K562 (cell line): ENCODE results near the gene CELF4. TPM values are rescaled to one million over a fixed set of nuclear protein-coding genes. Genes with fewer than 3 reads are reported as not detected.

Experiments used
- ATAC-seq: fragments of 200-7000 bp; cut with Tn5 transposase; 3 replicates; pipeline ENCODE4 v1.9.1; 2020; ENCODE audit warnings: moderate library complexity
- BruUV-seq: library from RNA; stranded (reverse); fragments of 400-500 nt; replicated peaks from 2 replicates; lab custom pipeline; 2021; lab: Mats Ljungman, UMichigan
- CTCF ChIA-PET: fragments of 300-600 bp; formaldehyde crosslinking; extraction: SDS; loops from one replicate; lab custom pipeline; 2021; ENCODE audit warnings: low intra/inter-chr PET ratio; lab: Yijun Ruan, JAX
- POLR2A ChIA-PET: fragments of 300-600, 350-650 bp; sonication (Branson Sonifier 250); formaldehyde crosslinking; extraction: SDS; loops from one replicate; lab custom pipeline; 2021; ENCODE audit warnings: antibody characterized with exemption, inconsistent platforms; lab: Yijun Ruan, JAX
- DNase-seq, 4 experiments: peaks; one replicate each; pipeline versions ENCODE4 v3.0.0 to v3.0.0-alpha.2; 2011 to 2018; ENCODE audit warnings: low spot score in 3 of 4, mixed read lengths in 3 of 4; ENCODE audit errors: extremely low read depth in 1 of 4
- FAIRE-seq: peaks from 2 replicates; lab custom pipeline; 2011; peaks lifted over from hg19 to GRCh38; lab: Jason Lieb, UNC
- H2AFZ ChIP-seq: 2 replicates; pipeline ENCODE4 v1.6.0; 2011; ENCODE audit warnings: low read depth, low read length, control low read depth, inconsistent platforms
- H3K27ac ChIP-seq: fragments of 200-600 bp; 3 replicates; pipeline ENCODE4 v1.8.0; 2011; ENCODE audit warnings: low read depth, mild to moderate bottlenecking, control low read depth, inconsistent platforms, low read length, moderate library complexity, mixed read lengths; ENCODE audit errors: extremely low read depth
- H3K27me3 ChIP-seq, 2 experiments: fragments of 300-600 bp in 1 of 2; 2 replicates in 1 of 2; 3 replicates in 1 of 2; pipeline versions ENCODE4 v1.6.0 to v1.8.0; 2011; ENCODE audit warnings: inconsistent platforms in 2 of 2, low read length in 2 of 2, mild to moderate bottlenecking in 1 of 2, mixed read lengths in 1 of 2, moderate library complexity in 1 of 2; ENCODE audit not compliant: control insufficient read depth in 2 of 2, insufficient read depth in 2 of 2
- H3K36me3 ChIP-seq: fragments of 300-600 bp; 3 replicates; pipeline ENCODE4 v1.8.0; 2011; ENCODE audit warnings: mild to moderate bottlenecking, low read length, inconsistent platforms; ENCODE audit not compliant: control insufficient read depth, insufficient read depth
- H3K4me1 ChIP-seq, 2 experiments: fragments of 200-600 bp in 1 of 2; replicated peaks in 1 of 2; 2 replicates in 1 of 2; 3 replicates in 1 of 2; pipeline versions ENCODE4 v1.5.1 to v1.8.0; 2011; ENCODE audit warnings: inconsistent platforms in 2 of 2, low read length in 2 of 2, mild to moderate bottlenecking in 1 of 2, mixed read lengths in 1 of 2, moderate library complexity in 1 of 2; ENCODE audit not compliant: control insufficient read depth in 2 of 2, insufficient read depth in 2 of 2
- H3K4me2 ChIP-seq: 2 replicates; pipeline ENCODE4 v1.6.1; 2011; ENCODE audit warnings: low read length, control low read depth, inconsistent platforms, mixed read lengths; ENCODE audit not compliant: insufficient read depth
- H3K4me3 ChIP-seq: fragments of 200-600 bp; sonication (generic), shearing (Covaris generic); 2 replicates; pipeline ENCODE4 v1.5.1; 2016; ENCODE audit warnings: control low read depth, inconsistent platforms
- H3K79me2 ChIP-seq: fragments of 200-600 bp; 3 replicates; pipeline ENCODE4 v1.8.0; 2011; ENCODE audit warnings: low read length, inconsistent platforms; ENCODE audit not compliant: control insufficient read depth, insufficient read depth
- H3K9ac ChIP-seq, 2 experiments: 2 replicates each; pipeline versions ENCODE4 v1.6.0 to v1.6.1; 2011; ENCODE audit warnings: low read depth in 2 of 2, low read length in 2 of 2, control low read depth in 1 of 2, inconsistent platforms in 1 of 2, mild to moderate bottlenecking in 1 of 2, mixed read lengths in 1 of 2; ENCODE audit not compliant: insufficient read depth in 1 of 2
- H3K9me1 ChIP-seq: one replicate; pipeline ENCODE4 v1.6.0; 2011; ENCODE audit warnings: inconsistent platforms, mild to moderate bottlenecking, low read length, moderate library complexity; ENCODE audit not compliant: control insufficient read depth, insufficient read depth
- H3K9me3 ChIP-seq: replicated peaks from 2 replicates; pipeline ENCODE4 v1.5.1; 2011; ENCODE audit warnings: low read depth, low read length, inconsistent platforms; ENCODE audit not compliant: control insufficient read depth, insufficient read depth
- H4K20me1 ChIP-seq: replicated peaks from 2 replicates; pipeline ENCODE4 v1.6.1; 2011; ENCODE audit warnings: low read length, inconsistent platforms, mixed read lengths; ENCODE audit not compliant: control insufficient read depth, insufficient read depth
- CHD2 ChIP-seq: IDR thresholded peaks from 2 replicates; pipeline ENCODE4 v1.6.1; 2011; ENCODE audit warnings: low read depth, low read length
- CREBBP ChIP-seq: IDR thresholded peaks from one replicate; pipeline ENCODE4 v1.6.1; 2012; ENCODE audit warnings: low read depth, mild to moderate bottlenecking, control low read depth, inconsistent platforms, low read length
- ESRRB ChIP-seq: fragments of 250-450 bp; sonication (Bioruptor Pico); IDR thresholded peaks from 2 replicates; pipeline ENCODE4 v1.5.0; 2020; ENCODE audit warnings: mild to moderate bottlenecking, moderate library complexity, borderline replicate concordance
- FOXP1 ChIP-seq: sonication (generic); formaldehyde crosslinking; IDR thresholded peaks from 2 replicates; pipeline ENCODE4 v1.8.0; 2022; ENCODE audit warnings: mild to moderate bottlenecking, missing genetic modification reagents
- FUS ChIP-seq: fragments of 200-400 bp; formaldehyde crosslinking; optimal IDR thresholded peaks from 2 replicates; pipeline ENCODE3; 2017; ENCODE audit warnings: low read depth, low read length
- ILK ChIP-seq: fragments of 450-650 bp; IDR thresholded peaks from 2 replicates; pipeline ENCODE4 v1.6.1; 2016; ENCODE audit warnings: missing genetic modification characterization, low read depth, mild to moderate bottlenecking, missing compliant biosample characterization, moderate library complexity, borderline replicate concordance
- MAFF ChIP-seq: IDR thresholded peaks from 2 replicates; pipeline ENCODE4 v1.6.1; 2012; ENCODE audit warnings: low read length, improper control_type of control experiment
- PHF21A ChIP-seq: fragments of 450-650 bp; IDR thresholded peaks from 2 replicates; pipeline ENCODE4 v1.6.1; 2017; ENCODE audit warnings: low read depth, borderline replicate concordance
- POLR2B ChIP-seq: fragments of 450-650 bp; IDR thresholded peaks from 2 replicates; pipeline ENCODE4 v1.6.1; 2018; ENCODE audit warnings: low read depth; ENCODE audit not compliant: partially characterized antibody
- RAD21 ChIP-seq, 2 experiments: fragments of 250-450 bp in 1 of 2; fragments of 450-650 bp in 1 of 2; sonication (Bioruptor Pico) in 1 of 2; formaldehyde crosslinking in 1 of 2; IDR thresholded peaks in 1 of 2; conservative IDR thresholded peaks in 1 of 2; 2 replicates each; pipeline versions ENCODE4 v1.4.0 to v1.8.0; 2020 to 2022; ENCODE audit warnings: mild to moderate bottlenecking in 2 of 2, moderate library complexity in 1 of 2
- RB1 ChIP-seq: fragments of 450-650 bp; IDR thresholded peaks from 2 replicates; pipeline ENCODE4 v1.6.1; 2017; ENCODE audit warnings: low read depth, mild to moderate bottlenecking
- SIX5 ChIP-seq, 2 experiments: IDR thresholded peaks; 2 replicates each; pipeline ENCODE4 v1.6.1; 2011; ENCODE audit warnings: low read length in 2 of 2, borderline replicate concordance in 1 of 2, low read depth in 1 of 2, mild to moderate bottlenecking in 1 of 2, moderate library complexity in 1 of 2; ENCODE audit not compliant: insufficient read depth in 1 of 2
- SMAD1 ChIP-seq: fragments of 150-350 bp; IDR thresholded peaks from 2 replicates; pipeline ENCODE4 v1.6.1; 2014; ENCODE audit warnings: low read length, low read depth; ENCODE audit not compliant: partially characterized antibody
- YBX1 ChIP-seq: fragments of 450-650 bp; IDR thresholded peaks from 2 replicates; pipeline ENCODE4 v1.7.1; 2016; ENCODE audit warnings: mild to moderate bottlenecking
- ZNF764 ChIP-seq: fragments of 250-450 bp; sonication (Bioruptor Pico); IDR thresholded peaks from 2 replicates; pipeline ENCODE4 v1.4.0; 2020; ENCODE audit warnings: low read depth, mild to moderate bottlenecking, moderate library complexity
- WGBS: fragments of 100-300 bp; shearing (Covaris generic); methylation state at CpG from one replicate; pipeline ENCODE4 v1.1.6; 2016; ENCODE audit warnings: low coverage, mixed read lengths; ENCODE audit not compliant: insufficient coverage; ENCODE audit errors: missing lambda C conversion rate; 5-methylcytosine and 5-hydroxymethylcytosine counted together
- in situ Hi-C: fragments of 300-500 bp; cut with MboI; formaldehyde crosslinking; loops from 4 replicates; pipeline ENCODE4 v1.15.0; 2018; ENCODE audit warnings: inconsistent platforms, mixed read lengths
- intact Hi-C: fragments of 100-400 bp; cut with micrococcal nuclease; formaldehyde crosslinking; loops from 2 replicates; pipeline ENCODE4 v1.14.2; 2022
- polyA plus RNA-seq, 8 experiments: library from polyadenylated mRNA; depleted of rRNA in 4 of 8; stranded (reverse) in 5 of 8; unstranded in 3 of 8; fragments of >200 nt; fragmentation: Nextera tagmentation in 2 of 8; fragmentation: Illumina TruSeq in 1 of 8; extraction: Ambion mirVana in 2 of 8; extraction: Trizol in 1 of 8; gene quantifications; 2 replicates each; pipeline versions ENCODE4 v1.2.1 to v1.2.3, GENCODE V29; 2011 to 2014; ENCODE audit warnings: inconsistent platforms in 1 of 8, missing spikeins in 1 of 8
- total RNA-seq, 7 experiments: library from RNA; depleted of rRNA in 6 of 7; stranded (reverse); fragments of >200 nt in 6 of 7; fragmentation: Illumina TruSeq in 2 of 7; extraction: Trizol in 2 of 7; gene quantifications; 2 replicates each; pipeline versions ENCODE4 v1.2.1 to v1.2.3, GENCODE V29; 2011 to 2021; ENCODE audit warnings: low replicate concordance in 1 of 7
- TF ChIP-seq, protein P1 (sequence below): fragments of 450-650 bp; formaldehyde crosslinking; IDR thresholded peaks from 2 replicates; pipeline ENCODE4 v1.4.0; 2020; ENCODE audit warnings: mild to moderate bottlenecking, mixed read lengths
- TF ChIP-seq, protein P2 (sequence below): fragments of 250-450 bp; sonication (Bioruptor Pico); IDR thresholded peaks from 2 replicates; pipeline ENCODE4 v1.6.1; 2021; ENCODE audit warnings: mild to moderate bottlenecking
- TF ChIP-seq, protein P3 (sequence below): sonication (generic); formaldehyde crosslinking; IDR thresholded peaks from 2 replicates; pipeline ENCODE4 v1.8.1; 2023; ENCODE audit warnings: mild to moderate bottlenecking, missing genetic modification reagents, moderate library complexity
- TF ChIP-seq, protein P4 (sequence below): sonication (generic); IDR thresholded peaks from 2 replicates; pipeline ENCODE4 v1.6.1; 2016

Gene CELF4
- total and polyA plus RNA-seq, 9 of the 15 experiments (the other 6 are each of a cell fraction or from before 2014, with no cell fraction given): 0.04 to 0.24 (median 0.07) TPM; not detected in 3

DNA sequence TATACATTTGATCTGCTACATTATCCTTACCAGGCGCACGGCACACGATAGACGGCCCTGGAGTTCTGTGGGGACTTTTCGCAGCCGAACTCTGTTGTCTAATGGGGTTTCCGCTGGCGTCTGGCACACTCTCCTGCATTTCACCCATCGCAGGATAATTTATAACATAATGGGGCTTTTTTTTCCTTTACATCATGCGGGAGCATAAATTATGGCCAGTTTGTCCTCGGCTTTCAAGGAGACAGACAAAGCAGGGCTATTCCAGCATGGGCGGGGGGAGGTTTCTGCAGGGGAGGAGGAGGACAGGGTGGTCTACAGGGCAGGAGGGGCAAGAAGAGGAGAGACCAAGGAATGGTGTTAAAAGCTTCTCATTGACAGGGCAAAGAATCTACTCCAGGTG is 279.8 kb downstream of the CELF4 start (continued):
- TF ChIP-seq RAD21 (CRISPR knock-in tag; conservative IDR thresholded peaks at IDR 0.05 in 1 of 2, IDR thresholded peaks at IDR 0.05 in 1 of 2): no peak
- TF ChIP-seq ILK: no peak
- TF ChIP-seq, protein P1, sequence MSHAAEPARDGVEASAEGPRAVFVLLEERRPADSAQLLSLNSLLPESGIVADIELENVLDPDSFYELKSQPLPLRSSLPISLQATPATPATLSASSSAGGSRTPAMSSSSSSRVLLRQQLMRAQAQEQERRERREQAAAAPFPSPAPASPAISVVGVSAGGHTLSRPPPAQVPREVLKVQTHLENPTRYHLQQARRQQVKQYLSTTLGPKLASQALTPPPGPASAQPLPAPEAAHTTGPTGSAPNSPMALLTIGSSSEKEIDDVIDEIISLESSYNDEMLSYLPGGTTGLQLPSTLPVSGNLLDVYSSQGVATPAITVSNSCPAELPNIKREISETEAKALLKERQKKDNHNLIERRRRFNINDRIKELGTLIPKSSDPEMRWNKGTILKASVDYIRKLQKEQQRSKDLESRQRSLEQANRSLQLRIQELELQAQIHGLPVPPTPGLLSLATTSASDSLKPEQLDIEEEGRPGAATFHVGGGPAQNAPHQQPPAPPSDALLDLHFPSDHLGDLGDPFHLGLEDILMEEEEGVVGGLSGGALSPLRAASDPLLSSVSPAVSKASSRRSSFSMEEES (CRISPR knock-in tag): no peak
- TF ChIP-seq RB1: no peak
- TF ChIP-seq PHF21A: no peak
- TF ChIP-seq, protein P2, sequence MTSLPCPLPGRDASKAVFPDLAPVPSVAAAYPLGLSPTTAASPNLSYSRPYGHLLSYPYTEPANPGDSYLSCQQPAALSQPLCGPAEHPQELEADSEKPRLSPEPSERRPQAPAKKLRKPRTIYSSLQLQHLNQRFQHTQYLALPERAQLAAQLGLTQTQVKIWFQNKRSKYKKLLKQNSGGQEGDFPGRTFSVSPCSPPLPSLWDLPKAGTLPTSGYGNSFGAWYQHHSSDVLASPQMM (CRISPR knock-in tag): no peak
- no peak for TF ChIP-seq FUS
- TF ChIP-seq, all 486 proteins: peak for 0

DNA sequence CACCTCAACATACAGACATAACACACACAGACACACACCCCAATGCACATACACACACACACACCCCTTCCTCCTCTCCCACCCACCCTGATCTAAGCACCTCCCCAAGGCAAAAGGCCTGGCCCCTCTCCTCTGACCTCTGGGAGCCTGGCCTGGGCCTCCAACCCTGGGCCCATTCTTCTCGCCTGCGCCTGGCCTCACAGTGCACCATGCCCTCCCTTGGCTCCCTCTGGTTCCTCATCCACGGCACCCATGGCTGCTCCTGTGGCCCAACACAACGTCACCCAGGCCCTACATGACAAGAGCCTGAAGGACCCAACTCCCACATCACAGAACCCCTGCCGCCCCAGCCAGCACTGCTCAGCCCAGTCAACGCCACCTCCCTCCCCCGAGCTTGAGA is 281.3 kb downstream of the CELF4 start:
- no peaks in the 10 kb centered on the region for H3K79me2 ChIP-seq
- H4K20me1 ChIP-seq: 0 out of 2 replicates have a peak, but pooled peaks cover 5% of the 10 kb centered on the region
- no peaks in the 10 kb centered on the region for H3K27me3 ChIP-seq
- no peak overlapping the region for H3K27ac ChIP-seq
- no peak overlapping the region for H3K4me2 ChIP-seq
- POLR2A ChIA-PET: no interaction called here
- FAIRE-seq (no peak), ATAC-seq (no peak), DNase-seq (no peak)
- no peaks in the 10 kb centered on the region for H3K36me3 ChIP-seq
- in situ Hi-C loops: no loop called here
- H2AFZ ChIP-seq: no peak overlapping the region
- H3K9me1 ChIP-seq: no peaks in the 10 kb centered on the region
- intact Hi-C loops: no loop called here
- no peak overlapping the region for H3K4me3 ChIP-seq
- H3K9ac ChIP-seq: no peak overlapping the region
- BruUV-seq: no TSS peak
- 12% methylated on average over 7 of the region's 7 CpGs for WGBS
- no peaks in the 10 kb centered on the region for H3K9me3 ChIP-seq
- CTCF ChIA-PET: no interaction called here
- no peaks in the 10 kb centered on the region for H3K4me1 ChIP-seq
- no peak for TF ChIP-seq ESRRB
- TF ChIP-seq, protein P3, sequence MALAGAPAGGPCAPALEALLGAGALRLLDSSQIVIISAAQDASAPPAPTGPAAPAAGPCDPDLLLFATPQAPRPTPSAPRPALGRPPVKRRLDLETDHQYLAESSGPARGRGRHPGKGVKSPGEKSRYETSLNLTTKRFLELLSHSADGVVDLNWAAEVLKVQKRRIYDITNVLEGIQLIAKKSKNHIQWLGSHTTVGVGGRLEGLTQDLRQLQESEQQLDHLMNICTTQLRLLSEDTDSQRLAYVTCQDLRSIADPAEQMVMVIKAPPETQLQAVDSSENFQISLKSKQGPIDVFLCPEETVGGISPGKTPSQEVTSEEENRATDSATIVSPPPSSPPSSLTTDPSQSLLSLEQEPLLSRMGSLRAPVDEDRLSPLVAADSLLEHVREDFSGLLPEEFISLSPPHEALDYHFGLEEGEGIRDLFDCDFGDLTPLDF: no peak
- no peak for TF ChIP-seq YBX1
- TF ChIP-seq POLR2B: no peak
- TF ChIP-seq CHD2: no peak
- no peak for TF ChIP-seq SIX5 (IDR thresholded peaks at IDR 0.05; ENCODE audit: borderline replicate concordance in 1 of 2, insufficient read depth in 1 of 2, low read depth in 1 of 2, low read length in 2 of 2)
- no peak for TF ChIP-seq ZNF764 (CRISPR knock-in tag)
- TF ChIP-seq MAFF: no peak
- no peak for TF ChIP-seq CREBBP
- no peak for TF ChIP-seq SMAD1
- TF ChIP-seq FOXP1 (CRISPR knock-in tag): no peak
- TF ChIP-seq, protein P4, sequence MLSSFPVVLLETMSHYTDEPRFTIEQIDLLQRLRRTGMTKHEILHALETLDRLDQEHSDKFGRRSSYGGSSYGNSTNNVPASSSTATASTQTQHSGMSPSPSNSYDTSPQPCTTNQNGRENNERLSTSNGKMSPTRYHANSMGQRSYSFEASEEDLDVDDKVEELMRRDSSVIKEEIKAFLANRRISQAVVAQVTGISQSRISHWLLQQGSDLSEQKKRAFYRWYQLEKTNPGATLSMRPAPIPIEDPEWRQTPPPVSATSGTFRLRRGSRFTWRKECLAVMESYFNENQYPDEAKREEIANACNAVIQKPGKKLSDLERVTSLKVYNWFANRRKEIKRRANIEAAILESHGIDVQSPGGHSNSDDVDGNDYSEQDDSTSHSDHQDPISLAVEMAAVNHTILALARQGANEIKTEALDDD: no peak
